Naive B cell (primary cell): ENCODE data around the gene MEN1. TPM values are rescaled to one million over a fixed set of nuclear protein-coding genes. Genes with fewer than 3 reads are reported as not detected.

ENCODE experiments used
- ATAC-seq, 2 donors: fragments of 150-1000 bp; cut with Tn5 transposase; 2 replicates each; pipeline ENCODE4 v1.10.0; 2021; ENCODE audit warnings: low read depth in 2 of 2, mild to moderate bottlenecking in 2 of 2, moderate library complexity in 2 of 2
- DNase-seq: peaks from one replicate; pipeline ENCODE4 v3.0.0; 2022
- H3K27ac Mint-ChIP-seq, 6 donors: one replicate each; pipeline ENCODE4 v1.8.0; 2020 to 2022; ENCODE audit warnings: mild to moderate bottlenecking in 6 of 6, mixed read lengths in 6 of 6, moderate library complexity in 5 of 6, inconsistent platforms in 2 of 6
- H3K27me3 Mint-ChIP-seq, 3 donors: one replicate each; pipeline ENCODE4 v1.8.0; 2021 to 2022; ENCODE audit warnings: mixed read lengths in 3 of 3, mild to moderate bottlenecking in 1 of 3
- H3K36me3 Mint-ChIP-seq, 2 donors: one replicate each; pipeline ENCODE4 v1.8.0; 2020 to 2022; ENCODE audit warnings: mixed read lengths in 2 of 2, inconsistent platforms in 1 of 2, mild to moderate bottlenecking in 1 of 2
- H3K4me1 Mint-ChIP-seq, 3 donors: one replicate each; pipeline ENCODE4 v1.8.0; 2020 to 2022; ENCODE audit warnings: mixed read lengths in 3 of 3, inconsistent platforms in 1 of 3, mild to moderate bottlenecking in 1 of 3, moderate library complexity in 1 of 3
- H3K4me3 Mint-ChIP-seq, 8 donors: one replicate each; pipeline ENCODE4 v1.8.0; 2020 to 2022; ENCODE audit warnings: mild to moderate bottlenecking in 8 of 8, mixed read lengths in 8 of 8, moderate library complexity in 8 of 8, inconsistent platforms in 2 of 8
- H3K9me3 Mint-ChIP-seq, 7 donors: one replicate each; pipeline ENCODE4 v1.8.0; 2020 to 2022; ENCODE audit warnings: mixed read lengths in 7 of 7, mild to moderate bottlenecking in 5 of 7, inconsistent platforms in 2 of 7, moderate library complexity in 1 of 7
- polyA plus RNA-seq, 6 donors: library from polyadenylated mRNA; unstranded; fragments of 300-500 nt; fragmentation: Illumina TruSeq; gene quantifications; one replicate each; pipeline ENCODE4 v1.2.3, GENCODE V29; 2021; ENCODE audit warnings: low read depth in 6 of 6

The MEN1 gene
- polyA plus RNA-seq, 6 donors from 2014 or later: 12.3 to 49.5 (median 27.4) TPM

GRCh38 chr11:64772303-64773018, 37.9 kb downstream of the MEN1 start:
- Mint-ChIP-seq H3K4me1 (peaks cover 76 to 96% (median 82%) of the 10 kb centered on the region in 3 donors), H3K27me3 (no peaks in the 10 kb centered on the region), H3K27ac (peak overlapping the region; percentile 84 to 99 (median 91)), H3K4me3 (peak overlapping the region; percentile 71 to 92 (median 78)), H3K36me3 (peaks cover 33 to 54% of the 10 kb centered on the region in 2 donors), H3K9me3 (no peaks in the 10 kb centered on the region)
- DNase-seq (peak; percentile 53), ATAC-seq (peak; percentile 64 to 67)

GRCh38 chr11:64771861-64772260, 38.5 kb downstream of the MEN1 start:
- DNase-seq (peak; percentile 65), ATAC-seq (peak; percentile 88 to 89)
- no peaks in the 10 kb centered on the region for H3K9me3 Mint-ChIP-seq
- H3K36me3 Mint-ChIP-seq: peaks cover 27 to 48% of the 10 kb centered on the region in 2 donors
- H3K27ac Mint-ChIP-seq: peak overlapping the region; percentile 84 to 99 (median 91)
- H3K4me1 Mint-ChIP-seq: peaks cover 70 to 96% (median 79%) of the 10 kb centered on the region in 3 donors
- H3K4me3 Mint-ChIP-seq: peak overlapping the region; percentile 71 to 92 (median 78)
- H3K27me3 Mint-ChIP-seq: no peaks in the 10 kb centered on the region

GRCh38 chr11:64770120-64770519, 40.2 kb downstream of the MEN1 start:
- Mint-ChIP-seq H3K36me3 (peaks cover 20 to 35% of the 10 kb centered on the region in 2 donors), H3K9me3 (no peaks in the 10 kb centered on the region), H3K27ac (peak overlapping the region in 1 of 6 donors; percentile 93), H3K4me3 (peak overlapping the region in 6 of 8 donors; percentile 43 to 81 (median 72)), H3K4me1 (peaks cover 65 to 89% (median 77%) of the 10 kb centered on the region in 3 donors), H3K27me3 (no peaks in the 10 kb centered on the region)
- DNase-seq (no peak), ATAC-seq (no peak)

- peak overlapping the region in 6 of 8 donors; percentile 24 to 59 (median 36) for H3K4me3 Mint-ChIP-seq
- peak overlapping the region; percentile 51 to 95 (median 86) for H3K27ac Mint-ChIP-seq
- H3K27me3 Mint-ChIP-seq: no peaks in the 10 kb centered on the region
- DNase-seq: no peak
- H3K36me3 Mint-ChIP-seq: peaks cover 29 to 41% of the 10 kb centered on the region in 2 donors
- H3K4me1 Mint-ChIP-seq: peaks cover 71 to 89% (median 78%) of the 10 kb centered on the region in 3 donors
- no peaks in the 10 kb centered on the region for H3K9me3 Mint-ChIP-seq
- ATAC-seq: no peak
Observed at GRCh38 chr11:64769283-64769682, 41.1 kb downstream of the MEN1 start.

GRCh38 chr11:64768300-64768694, 42.1 kb downstream of the MEN1 start:
- peaks cover 29 to 44% of the 10 kb centered on the region in 2 donors for H3K36me3 Mint-ChIP-seq
- H3K4me1 Mint-ChIP-seq: peaks cover 70 to 91% (median 82%) of the 10 kb centered on the region in 3 donors

GRCh38 chr11:64767344-64768299, 42.7 kb downstream of the MEN1 start:
- Mint-ChIP-seq H3K4me3 (peak overlapping the region; percentile 56 to 87 (median 66)), H3K9me3 (no peaks in the 10 kb centered on the region), H3K27ac (peak overlapping the region; percentile 81 to 93 (median 88)), H3K27me3 (no peaks in the 10 kb centered on the region), H3K4me1 (peaks cover 74 to 91% (median 86%) of the 10 kb centered on the region in 3 donors), H3K36me3 (peaks cover 29 to 50% of the 10 kb centered on the region in 2 donors)
- ATAC-seq (peak in 1 of 2 donors; percentile 10), DNase-seq (peak; percentile 72)

More at GRCh38 chr11:64768300-64768694, 42.1 kb downstream of the MEN1 start:
- Mint-ChIP-seq H3K27me3 (no peaks in the 10 kb centered on the region), H3K9me3 (no peaks in the 10 kb centered on the region), H3K27ac (peak overlapping the region in 4 of 6 donors; percentile 20 to 90 (median 59)), H3K4me3 (peak overlapping the region in 6 of 8 donors; percentile 47 to 87 (median 62))
- ATAC-seq (no peak), DNase-seq (no peak)

- Mint-ChIP-seq H3K27ac (peak overlapping the region in 5 of 6 donors; percentile 81 to 93 (median 88)), H3K9me3 (no peaks in the 10 kb centered on the region), H3K4me3 (peak overlapping the region in 3 of 8 donors; percentile 15 to 72 (median 35)), H3K4me1 (peaks cover 76 to 91% (median 86%) of the 10 kb centered on the region in 3 donors), H3K36me3 (peaks cover 22 to 55% of the 10 kb centered on the region in 2 donors), H3K27me3 (no peaks in the 10 kb centered on the region)
- ATAC-seq: no peak
- DNase-seq: no peak
Observed at GRCh38 chr11:64766881-64767280, 43.5 kb downstream of the MEN1 start.

- peak overlapping the region in 4 of 8 donors; percentile 41 to 87 (median 68) for H3K4me3 Mint-ChIP-seq
- no peak for DNase-seq
- H3K9me3 Mint-ChIP-seq: no peaks in the 10 kb centered on the region
- peaks cover 69 to 90% (median 84%) of the 10 kb centered on the region in 3 donors for H3K4me1 Mint-ChIP-seq
- no peak for ATAC-seq
- H3K27me3 Mint-ChIP-seq: no peaks in the 10 kb centered on the region
- peak overlapping the region; percentile 54 to 88 (median 68) for H3K27ac Mint-ChIP-seq
- peaks cover 22 to 53% of the 10 kb centered on the region in 2 donors for H3K36me3 Mint-ChIP-seq
Observed at GRCh38 chr11:64765851-64766665, 44.3 kb downstream of the MEN1 start.

- H3K27me3 Mint-ChIP-seq: no peaks in the 10 kb centered on the region
- DNase-seq: no peak
Observed at GRCh38 chr11:64765291-64765850, 45.0 kb downstream of the MEN1 start.

GRCh38 chr11:64764753-64765152, 45.6 kb downstream of the MEN1 start:
- peak overlapping the region; percentile 76 to 98 (median 92) for H3K27ac Mint-ChIP-seq
- DNase-seq: no peak

More at GRCh38 chr11:64765291-64765850, 45.0 kb downstream of the MEN1 start:
- H3K9me3 Mint-ChIP-seq: no peaks in the 10 kb centered on the region
- H3K4me3 Mint-ChIP-seq: peak overlapping the region in 7 of 8 donors; percentile 9 to 96 (median 87)
- no peak for ATAC-seq
- peaks cover 62 to 89% (median 82%) of the 10 kb centered on the region in 3 donors for H3K4me1 Mint-ChIP-seq
- peak overlapping the region in 5 of 6 donors; percentile 54 to 98 (median 76) for H3K27ac Mint-ChIP-seq
- peaks cover 16 to 46% of the 10 kb centered on the region in 2 donors for H3K36me3 Mint-ChIP-seq

GRCh38 chr11:64764040-64764611, 46.2 kb downstream of the MEN1 start:
- ATAC-seq (peak; percentile 74 to 81), DNase-seq (peak; percentile 85)
- no peaks in the 10 kb centered on the region for H3K9me3 Mint-ChIP-seq
- no peaks in the 10 kb centered on the region for H3K27me3 Mint-ChIP-seq
- H3K27ac Mint-ChIP-seq: peak overlapping the region; percentile 47 to 98 (median 92)
- H3K4me1 Mint-ChIP-seq: peaks cover 63 to 92% (median 85%) of the 10 kb centered on the region in 3 donors
- peak overlapping the region; percentile 64 to 96 (median 87) for H3K4me3 Mint-ChIP-seq
- peaks cover 10 to 38% of the 10 kb centered on the region in 2 donors for H3K36me3 Mint-ChIP-seq

More at GRCh38 chr11:64764753-64765152, 45.6 kb downstream of the MEN1 start:
- no peaks in the 10 kb centered on the region for H3K9me3 Mint-ChIP-seq
- ATAC-seq: no peak
- H3K27me3 Mint-ChIP-seq: no peaks in the 10 kb centered on the region
- H3K4me3 Mint-ChIP-seq: peak overlapping the region; percentile 64 to 96 (median 87)
- H3K36me3 Mint-ChIP-seq: peaks cover 15 to 44% of the 10 kb centered on the region in 2 donors
- peaks cover 64 to 91% (median 85%) of the 10 kb centered on the region in 3 donors for H3K4me1 Mint-ChIP-seq
